H9 (cell line): ENCODE results near the gene TMC1. TPM values are rescaled to one million over a fixed set of nuclear protein-coding genes. Genes with fewer than 3 reads are reported as not detected.

ENCODE experiments used
- DNase-seq: peaks from one replicate; pipeline ENCODE4 v3.0.0-alpha.2; 2017
- H2AFZ ChIP-seq: one replicate; pipeline ENCODE4 v1.6.1; 2013; ENCODE audit warnings: mild to moderate bottlenecking, low read length, control low read depth, moderate library complexity
- H2AK5ac ChIP-seq: 2 replicates; pipeline ENCODE4 v1.6.1; 2013; ENCODE audit warnings: low read length, control low read depth, mixed read lengths; ENCODE audit not compliant: insufficient read length
- H2BK120ac ChIP-seq: one replicate; pipeline ENCODE4 v1.6.1; 2013; ENCODE audit warnings: low read depth, mild to moderate bottlenecking, low read length, control low read depth, inconsistent platforms; ENCODE audit not compliant: poor library complexity, severe bottlenecking
- H2BK12ac ChIP-seq: 2 replicates; pipeline ENCODE4 v1.6.1; 2013; ENCODE audit warnings: low read length, control low read depth, mixed read lengths, low read depth; ENCODE audit not compliant: insufficient read length
- H2BK15ac ChIP-seq: 2 replicates; pipeline ENCODE4 v1.6.1; 2013; ENCODE audit warnings: low read depth, low read length, control low read depth
- H2BK20ac ChIP-seq: one replicate; pipeline ENCODE4 v1.6.1; 2013; ENCODE audit warnings: low read depth, mild to moderate bottlenecking, low read length, control low read depth, inconsistent platforms; ENCODE audit not compliant: poor library complexity, severe bottlenecking
- H2BK5ac ChIP-seq: 2 replicates; pipeline ENCODE4 v1.6.1; 2013; ENCODE audit warnings: low read length, control low read depth, mixed read lengths; ENCODE audit not compliant: insufficient read length
- H3K14ac ChIP-seq: 2 replicates; pipeline ENCODE4 v1.6.1; 2013; ENCODE audit warnings: low read length, control low read depth; ENCODE audit not compliant: insufficient read depth
- H3K18ac ChIP-seq: 2 replicates; pipeline ENCODE4 v1.6.1; 2013; ENCODE audit warnings: low read depth, mild to moderate bottlenecking, mixed read lengths, low read length, control low read depth; ENCODE audit not compliant: insufficient read length
- H3K23ac ChIP-seq: 2 replicates; pipeline ENCODE4 v1.6.1; 2013; ENCODE audit warnings: low read length, control low read depth, mixed read lengths, low read depth; ENCODE audit not compliant: insufficient read length
- H3K23me2 ChIP-seq: 2 replicates; pipeline ENCODE4 v1.6.1; 2013; ENCODE audit warnings: low read depth, mild to moderate bottlenecking, mixed read lengths, low read length, control low read depth; ENCODE audit not compliant: insufficient read length, poor library complexity, severe bottlenecking
- H3K27ac ChIP-seq: 2 replicates; pipeline ENCODE4 v1.5.1; 2013; ENCODE audit warnings: low read length, control low read depth, mixed read lengths, low read depth; ENCODE audit not compliant: insufficient read length
- H3K27me3 ChIP-seq: 2 replicates; pipeline ENCODE4 v1.6.1; 2013; ENCODE audit warnings: low read length, control low read depth, inconsistent platforms; ENCODE audit not compliant: insufficient read depth
- H3K4ac ChIP-seq: 2 replicates; pipeline ENCODE4 v1.6.1; 2013; ENCODE audit warnings: low read depth, mild to moderate bottlenecking, control low read depth, inconsistent platforms, low read length, moderate library complexity
- H3K4me1 ChIP-seq: 2 replicates; pipeline ENCODE4 v1.6.1; 2013; ENCODE audit warnings: low read length, control low read depth, inconsistent platforms; ENCODE audit not compliant: insufficient read depth
- H3K4me2 ChIP-seq: 2 replicates; pipeline ENCODE4 v1.6.1; 2013; ENCODE audit warnings: low read length, control low read depth, mixed read lengths; ENCODE audit not compliant: insufficient read length, insufficient read depth
- H3K56ac ChIP-seq: 2 replicates; pipeline ENCODE4 v1.6.1; 2013; ENCODE audit warnings: low read depth, mild to moderate bottlenecking, mixed read lengths, low read length, control low read depth; ENCODE audit not compliant: insufficient read length
- H3K79me1 ChIP-seq: 2 replicates; pipeline ENCODE4 v1.6.1; 2013; ENCODE audit warnings: low read depth, mild to moderate bottlenecking, moderate library complexity, low read length, control low read depth, inconsistent platforms; ENCODE audit not compliant: insufficient read depth, poor library complexity, severe bottlenecking
- H3K79me2 ChIP-seq: 2 replicates; pipeline ENCODE4 v1.6.1; 2013; ENCODE audit warnings: low read length, control low read depth, inconsistent platforms; ENCODE audit not compliant: insufficient read depth
- H3K9ac ChIP-seq: 2 replicates; pipeline ENCODE4 v1.6.1; 2013; ENCODE audit warnings: low read length, control low read depth, mixed read lengths; ENCODE audit not compliant: insufficient read length; ENCODE audit errors: extremely low read depth
- H3K9me3 ChIP-seq: one replicate; pipeline ENCODE4 v1.6.1; 2013; ENCODE audit warnings: low read depth, low read length, inconsistent platforms; ENCODE audit not compliant: control insufficient read depth
- H3T11ph ChIP-seq: one replicate; pipeline ENCODE4 v1.6.1; 2013; ENCODE audit warnings: mild to moderate bottlenecking, low read length, control low read depth, inconsistent platforms
- H4K20me1 ChIP-seq: one replicate; pipeline ENCODE4 v1.6.1; 2013; ENCODE audit not compliant: control insufficient read depth, insufficient read length, insufficient read depth
- H4K5ac ChIP-seq: 2 replicates; pipeline ENCODE4 v1.6.1; 2013; ENCODE audit warnings: low read depth, mild to moderate bottlenecking, mixed read lengths, low read length, control low read depth; ENCODE audit not compliant: insufficient read length
- H4K8ac ChIP-seq: replicated peaks from 2 replicates; pipeline ENCODE4 v1.6.1; 2013; ENCODE audit warnings: low read length, control low read depth, mixed read lengths, low read depth; ENCODE audit not compliant: insufficient read length
- H4K91ac ChIP-seq: 2 replicates; pipeline ENCODE4 v1.6.1; 2013; ENCODE audit warnings: low read depth, mild to moderate bottlenecking, moderate library complexity, mixed read lengths, low read length, control low read depth; ENCODE audit not compliant: insufficient read length
- H3K27ac Mint-ChIP-seq, 3 experiments: 2 replicates in 2 of 3; 3 replicates in 1 of 3; pipeline ENCODE4 v1.8.0; 2020 to 2021; ENCODE audit warnings: mixed read lengths in 3 of 3, mild to moderate bottlenecking in 1 of 3, moderate library complexity in 1 of 3
- H3K27me3 Mint-ChIP-seq: 2 replicates; pipeline ENCODE4 v1.8.0; 2021; ENCODE audit warnings: low read depth, mild to moderate bottlenecking, moderate library complexity, mixed read lengths
- H3K36me3 Mint-ChIP-seq, 3 experiments: 2 replicates in 2 of 3; 3 replicates in 1 of 3; pipeline ENCODE4 v1.8.0; 2020 to 2021; ENCODE audit warnings: low read depth in 3 of 3, mixed read lengths in 3 of 3; ENCODE audit not compliant: insufficient read depth in 1 of 3
- H3K4me1 Mint-ChIP-seq, 2 experiments: 2 replicates each; pipeline ENCODE4 v1.8.0; 2020; ENCODE audit warnings: mixed read lengths in 2 of 2
- H3K4me3 Mint-ChIP-seq, 2 experiments: 2 replicates in 1 of 2; 3 replicates in 1 of 2; pipeline ENCODE4 v1.8.0; 2020 to 2021; ENCODE audit warnings: mild to moderate bottlenecking in 2 of 2, mixed read lengths in 2 of 2, moderate library complexity in 1 of 2
- H3K9me3 Mint-ChIP-seq, 2 experiments: 2 replicates in 1 of 2; 3 replicates in 1 of 2; pipeline ENCODE4 v1.8.0; 2020; ENCODE audit warnings: mild to moderate bottlenecking in 2 of 2, mixed read lengths in 2 of 2, moderate library complexity in 1 of 2
- CTCF ChIP-seq: fragments of 200-600 bp; sonication (generic); conservative IDR thresholded peaks from 3 replicates; pipeline ENCODE4 v1.8.0; 2021; ENCODE audit warnings: antibody characterized with exemption, mild to moderate bottlenecking
- WGBS: extraction: QIAGEN DNeasy Blood & Tissue Kit; methylation state at CpG from one replicate; pipeline ENCODE4 v1.1.7; 2013; ENCODE audit warnings: missing lambda C conversion rate, low lambda C conversion rate, mixed read lengths; ENCODE audit not compliant: insufficient read length; ENCODE audit errors: extremely low coverage; 5-methylcytosine and 5-hydroxymethylcytosine counted together
- total RNA-seq: library from RNA; stranded (reverse); gene quantifications from 2 replicates; pipeline ENCODE4 v1.2.1, GENCODE V29; 2021

TMC1 gene
- total RNA-seq, 1 experiment from 2014 or later = 2.4 TPM

DNA sequence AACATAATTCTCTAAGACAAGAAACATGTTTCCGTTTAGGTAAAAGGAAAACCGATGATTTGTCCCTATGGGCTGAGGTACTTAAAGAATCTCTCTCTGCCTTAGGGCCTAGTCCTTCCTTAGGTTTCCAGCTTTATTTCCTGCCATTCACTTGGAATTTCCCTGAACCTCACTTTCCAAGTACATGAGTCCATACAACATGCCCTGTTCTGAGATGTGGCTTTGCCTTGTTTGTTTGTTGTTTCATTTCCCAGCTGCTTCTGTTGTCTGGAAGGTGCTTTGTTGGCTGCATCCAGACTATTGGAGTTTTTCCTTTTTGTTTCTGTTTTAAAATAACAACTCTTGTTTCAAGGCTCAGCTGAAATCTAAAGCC lies 336.2 kb downstream of the TMC1 start:
- H3K27me3 Mint-ChIP-seq = no peaks in the 10 kb centered on the region; the same call in 1 of the 2 replicates
- H3K27ac Mint-ChIP-seq = peak overlapping the region in 1 of 3 experiments; percentile 30; a peak in 1 of 7 replicates
- H4K8ac ChIP-seq = no peak overlapping the region
- H2BK120ac ChIP-seq = no peak overlapping the region
- no peaks in the 10 kb centered on the region for H4K20me1 ChIP-seq
- H3K18ac ChIP-seq = no peak overlapping the region
- H2BK15ac ChIP-seq = no peak overlapping the region
- H3K4ac ChIP-seq = no peak overlapping the region
- H3K4me2 ChIP-seq = no peak overlapping the region
- no peak overlapping the region; the same call in 1 of the 2 replicates for H3K14ac ChIP-seq
- no peak overlapping the region for H2BK20ac ChIP-seq
- WGBS = no CpG with 5 or more reads among the region's 2 CpGs
- H2BK12ac ChIP-seq = peak overlapping the region; percentile 45
- no peak overlapping the region for H3K27ac ChIP-seq
- no peak overlapping the region for H2AK5ac ChIP-seq
- no peaks in the 10 kb centered on the region for H3K79me1 ChIP-seq
- H3K9me3 Mint-ChIP-seq = no peaks in the 10 kb centered on the region; a peak in 1 of 5 replicates
- H3K9ac ChIP-seq = no peak overlapping the region
- no peak overlapping the region for H3K4me3 Mint-ChIP-seq
- no peak overlapping the region for H3K23ac ChIP-seq
- H3K79me2 ChIP-seq = no peaks in the 10 kb centered on the region
- no peak overlapping the region for H3T11ph ChIP-seq
- H3K36me3 Mint-ChIP-seq = no peaks in the 10 kb centered on the region
- no peaks in the 10 kb centered on the region for H3K9me3 ChIP-seq
- no peaks in the 10 kb centered on the region for H3K4me1 ChIP-seq
- H3K23me2 ChIP-seq = no peaks in the 10 kb centered on the region
- no peak overlapping the region for H4K91ac ChIP-seq
- no peak for TF ChIP-seq CTCF
- H2BK5ac ChIP-seq = no peak overlapping the region
- no peaks in the 10 kb centered on the region for H3K27me3 ChIP-seq
- peaks cover 19 to 20% of the 10 kb centered on the region in 2 experiments for H3K4me1 Mint-ChIP-seq
- no peak overlapping the region for H2AFZ ChIP-seq
- no peak for DNase-seq
- peak overlapping the region; percentile 80 for H4K5ac ChIP-seq
- H3K56ac ChIP-seq = no peak overlapping the region
